GM12872 (cell line): Measurements from ENCODE around the gene ASTN2.

ENCODE experiments used
- CTCF ChIP-seq: IDR thresholded peaks from 3 replicates; pipeline ENCODE4 v1.5.1; 2011; ENCODE audit warnings: low read depth, mild to moderate bottlenecking, low read length, moderate library complexity; ENCODE audit not compliant: insufficient read depth

ASTN2 gene

GRCh38 chr9:116940614-116941215 is 474.1 kb downstream of the ASTN2 start:
- TF ChIP-seq CTCF: no peak

DNA sequence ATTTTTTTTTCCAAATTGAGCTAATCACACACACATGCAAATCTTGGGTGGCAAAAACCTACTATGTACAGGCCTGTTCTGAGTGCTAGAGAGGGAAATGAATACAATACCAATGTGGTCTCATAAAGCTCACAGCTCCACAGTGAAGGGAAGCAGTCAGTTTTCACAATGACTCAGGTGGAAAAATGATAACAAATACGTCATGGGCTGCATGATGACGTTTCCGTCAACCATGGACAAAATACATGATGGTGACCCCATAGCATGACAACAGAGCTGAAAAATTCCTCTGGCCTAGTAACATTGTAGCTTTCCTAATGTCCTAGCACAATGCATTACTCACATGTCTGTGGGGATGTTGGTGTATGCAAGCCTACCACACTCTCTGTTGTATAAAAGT is 475.2 kb downstream of the ASTN2 start:
- TF ChIP-seq CTCF: no peak

GRCh38 chr9:116939161-116939560 is 475.7 kb downstream of the ASTN2 start:
- TF ChIP-seq CTCF: no peak

- no peak for TF ChIP-seq CTCF
Measured at GRCh38 chr9:116937361-116937760, 477.5 kb downstream of the ASTN2 start.

GRCh38 chr9:116935149-116935897 is 479.5 kb downstream of the ASTN2 start:
- no peak for TF ChIP-seq CTCF

DNA sequence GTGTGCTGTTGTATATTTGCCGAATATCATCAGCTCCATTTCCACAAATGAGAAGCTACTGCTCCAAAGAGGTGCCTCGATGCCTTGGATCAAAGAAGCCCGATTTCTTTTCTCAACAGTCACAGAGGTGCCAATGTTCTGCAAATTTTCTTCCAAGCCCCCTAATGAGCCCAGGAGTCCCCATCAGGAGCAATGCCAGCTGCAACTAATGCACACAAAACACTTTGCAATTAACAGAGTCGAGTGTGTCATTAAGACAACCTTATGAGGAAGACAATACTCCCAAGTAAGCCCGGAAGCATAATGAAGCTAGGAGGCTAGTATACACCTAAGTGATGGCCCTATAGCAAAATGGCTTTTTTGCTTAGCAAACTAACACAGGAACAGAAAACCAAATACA is 480.7 kb downstream of the ASTN2 start:
- no peak for TF ChIP-seq CTCF

- no peak for TF ChIP-seq CTCF
Measured at GRCh38 chr9:116933251-116933650, 481.6 kb downstream of the ASTN2 start.
